K562 (cell line): Measurements from ENCODE around the gene KDF1. TPM values are rescaled to one million over a fixed set of nuclear protein-coding genes. Genes with fewer than 3 reads are reported as not detected.

Experiments
- CEBPG ChIP-seq, 3 experiments: fragments of 200-800 bp in 1 of 3; sonication (Bioruptor generic) in 1 of 3; sonication (generic) in 1 of 3; formaldehyde crosslinking in 1 of 3; IDR thresholded peaks in 2 of 3; conservative IDR thresholded peaks in 1 of 3; 2 replicates each; pipeline versions ENCODE4 v1.6.1 to v1.8.0; 2016 to 2022; ENCODE audit warnings: missing compliant biosample characterization in 2 of 3, missing genetic modification characterization in 2 of 3, mild to moderate bottlenecking in 1 of 3, missing genetic modification reagents in 1 of 3
- CHCHD3 ChIP-seq: fragments of 250-450 bp; sonication (Bioruptor Pico); IDR thresholded peaks from 2 replicates; pipeline ENCODE4 v2.1.2; 2022; ENCODE audit warnings: mild to moderate bottlenecking
- GMEB1 ChIP-seq: fragments of 250-450 bp; sonication (Bioruptor Pico); IDR thresholded peaks from 2 replicates; pipeline ENCODE4 v1.4.0; 2020; ENCODE audit warnings: mild to moderate bottlenecking
- KLF13 ChIP-seq: fragments of 450-650 bp; IDR thresholded peaks from 2 replicates; pipeline ENCODE4 v1.6.1; 2016; ENCODE audit warnings: missing genetic modification characterization, low read depth, mild to moderate bottlenecking, missing compliant biosample characterization, moderate library complexity, borderline replicate concordance
- MAFF ChIP-seq: IDR thresholded peaks from 2 replicates; pipeline ENCODE4 v1.6.1; 2012; ENCODE audit warnings: low read length, improper control_type of control experiment
- MAZ ChIP-seq, 2 experiments: fragments of 450-650 bp in 1 of 2; sonication (generic) in 1 of 2; formaldehyde crosslinking; IDR thresholded peaks in 1 of 2; conservative IDR thresholded peaks in 1 of 2; 2 replicates each; pipeline versions ENCODE4 v1.4.0 to v1.5.0; 2020; ENCODE audit warnings: mild to moderate bottlenecking in 1 of 2, missing genetic modification reagents in 1 of 2
- MBD1 ChIP-seq: fragments of 250-450 bp; sonication (Bioruptor Pico); IDR thresholded peaks from 2 replicates; pipeline ENCODE4 v1.8.0; 2022; ENCODE audit warnings: inconsistent platforms
- NKRF ChIP-seq: fragments of 450-650 bp; IDR thresholded peaks from 2 replicates; pipeline ENCODE4 v1.6.1; 2016; ENCODE audit warnings: borderline replicate concordance
- POLR2B ChIP-seq: fragments of 450-650 bp; IDR thresholded peaks from 2 replicates; pipeline ENCODE4 v1.6.1; 2018; ENCODE audit warnings: low read depth; ENCODE audit not compliant: partially characterized antibody
- RBFOX2 ChIP-seq: fragments of 200-400 bp; formaldehyde crosslinking; IDR thresholded peaks from 2 replicates; pipeline ENCODE4 v1.6.1; 2017; ENCODE audit warnings: low read depth, mild to moderate bottlenecking, low read length, moderate library complexity
- SAFB ChIP-seq: fragments of 200-400 bp; formaldehyde crosslinking; IDR thresholded peaks from 2 replicates; pipeline ENCODE4 v1.6.1; 2017; ENCODE audit warnings: low read depth, low read length, borderline replicate concordance
- TFAP4 ChIP-seq: sonication (generic); formaldehyde crosslinking; IDR thresholded peaks from 2 replicates; pipeline ENCODE4 v1.8.0; 2022; ENCODE audit warnings: missing genetic modification reagents, mild to moderate bottlenecking, moderate library complexity, borderline replicate concordance
- ZBED1 ChIP-seq: IDR thresholded peaks from 2 replicates; pipeline ENCODE4 v1.6.1; 2014
- ZFPM2 ChIP-seq: fragments of 250-450 bp; sonication (Bioruptor Pico); IDR thresholded peaks from 2 replicates; pipeline ENCODE4 v1.5.1; 2022; ENCODE audit warnings: mild to moderate bottlenecking
- ZNF174 ChIP-seq: fragments of 250-450 bp; sonication (Bioruptor Pico); IDR thresholded peaks from 2 replicates; pipeline ENCODE4 v1.4.0; 2020; ENCODE audit warnings: mild to moderate bottlenecking
- ZNF277 ChIP-seq: fragments of 250-450 bp; sonication (Bioruptor Pico); IDR thresholded peaks from 2 replicates; pipeline ENCODE4 v1.8.0; 2022; ENCODE audit warnings: inconsistent platforms, mild to moderate bottlenecking, moderate library complexity, borderline replicate concordance
- ZNF408 ChIP-seq: fragments of 250-450 bp; sonication (Bioruptor Pico); IDR thresholded peaks from 2 replicates; pipeline ENCODE4 v1.4.0; 2020; ENCODE audit warnings: low read depth, mild to moderate bottlenecking, moderate library complexity
- ZNF699 ChIP-seq: fragments of 250-450 bp; sonication (Bioruptor Pico); IDR thresholded peaks from 2 replicates; pipeline ENCODE4 v1.8.0; 2021; ENCODE audit warnings: mild to moderate bottlenecking, moderate library complexity; ENCODE audit not compliant: insufficient replicate concordance
- polyA plus RNA-seq, 8 experiments: library from polyadenylated mRNA; depleted of rRNA in 4 of 8; stranded (reverse) in 5 of 8; unstranded in 3 of 8; fragments of >200 nt; fragmentation: Nextera tagmentation in 2 of 8; fragmentation: Illumina TruSeq in 1 of 8; extraction: Ambion mirVana in 2 of 8; extraction: Trizol in 1 of 8; gene quantifications; 2 replicates each; pipeline versions ENCODE4 v1.2.1 to v1.2.3, GENCODE V29; 2011 to 2014; ENCODE audit warnings: inconsistent platforms in 1 of 8, missing spikeins in 1 of 8
- total RNA-seq, 7 experiments: library from RNA; depleted of rRNA in 6 of 7; stranded (reverse); fragments of >200 nt in 6 of 7; fragmentation: Illumina TruSeq in 2 of 7; extraction: Trizol in 2 of 7; gene quantifications; 2 replicates each; pipeline versions ENCODE4 v1.2.1 to v1.2.3, GENCODE V29; 2011 to 2021; ENCODE audit warnings: low replicate concordance in 1 of 7

KDF1 gene
- total and polyA plus RNA-seq, 9 of the 15 experiments (the other 6 are each of a cell fraction or from before 2014, with no cell fraction given): 0.38 to 1.9 (median 0.83) TPM

GRCh38 chr1:26921540-26922430 lies 38.5 kb downstream of the KDF1 start, which contains the start of gene NUDC (continued):
- TF ChIP-seq NKRF (peak; percentile 94), GMEB1 (peak; percentile 68), ZNF277 (CRISPR knock-in tag) (no peak), CHCHD3 (CRISPR knock-in tag) (no peak), CEBPG (CRISPR knock-in tag; IDR thresholded peaks at IDR 0.05) (peak; percentile 47; the same call in 1 of the 2 replicates), CEBPG (tag; conservative IDR thresholded peaks at IDR 0.05 in 1 of 2, IDR thresholded peaks at IDR 0.05 in 1 of 2) (no peak), KLF13 (peak; percentile 56; the same call in 1 of the 2 replicates), TFAP4 (CRISPR knock-in tag) (peak; percentile 70; the same call in 1 of the 2 replicates), ZFPM2 (0 out of 2 replicates have a peak, but pooled peaks have one; percentile 41), MAFF (no peak), RBFOX2 (peak; percentile 98), POLR2B (peak; percentile 93), ZNF174 (CRISPR knock-in tag) (no peak), SAFB (peak; percentile 61; the same call in 1 of the 2 replicates), MAZ (CRISPR knock-in tag; conservative IDR thresholded peaks at IDR 0.05 in 1 of 2, IDR thresholded peaks at IDR 0.05 in 1 of 2) (peak; percentile 66 to 70), MBD1 (CRISPR knock-in tag) (no peak), ZBED1 (no peak), ZNF408 (CRISPR knock-in tag) (no peak), ZNF699 (CRISPR knock-in tag) (no peak)
